Measurements from ENCODE around the gene ABCD2.

The ABCD2 gene

DNA sequence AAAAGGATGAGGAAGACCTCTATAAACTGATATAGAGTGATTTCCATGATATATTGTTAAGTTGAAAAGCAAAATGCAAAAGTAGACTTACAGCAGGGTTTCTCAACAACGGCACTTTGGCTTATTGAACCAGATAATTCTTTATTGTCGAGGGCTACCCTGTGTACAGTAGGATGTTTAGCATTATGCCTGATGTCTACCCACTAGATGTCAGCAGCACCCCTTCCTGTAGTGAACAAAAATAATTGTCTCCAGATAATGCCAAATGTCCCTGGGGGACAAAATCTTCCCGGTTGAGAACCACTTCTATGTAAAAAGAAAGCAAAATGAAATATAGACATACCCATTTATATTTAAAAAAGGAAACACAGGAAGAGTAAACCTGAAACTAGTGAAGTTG lies 32.4 kb downstream of the ABCD2 start:
- H3K4me3 ChIP-seq (replicated peaks; ENCODE audit: insufficient read depth, low read length): no peak overlapping the region

DNA sequence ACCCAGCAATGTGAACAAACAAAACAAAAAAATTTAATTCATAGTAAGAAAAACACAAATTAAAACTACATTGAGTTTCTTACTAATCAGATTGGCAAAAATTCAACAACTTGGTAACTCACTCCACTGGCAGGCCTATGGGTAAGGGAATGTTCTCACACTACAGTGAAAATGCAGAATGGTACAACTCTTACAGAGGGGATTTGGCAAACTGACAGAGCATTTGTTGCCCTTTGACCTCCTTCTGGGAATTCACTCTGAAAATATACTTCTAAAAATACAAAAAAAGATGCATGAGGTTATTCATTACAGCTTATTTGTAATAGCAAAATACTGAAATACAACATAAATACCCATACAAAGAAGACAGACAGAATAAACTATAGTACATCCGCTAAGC lies 32.8 kb downstream of the ABCD2 start:
- DNase-seq (ENCODE audit: low read depth in 1 of 2, low spot score in 1 of 2): no peak
- TF ChIP-seq, protein P1, sequence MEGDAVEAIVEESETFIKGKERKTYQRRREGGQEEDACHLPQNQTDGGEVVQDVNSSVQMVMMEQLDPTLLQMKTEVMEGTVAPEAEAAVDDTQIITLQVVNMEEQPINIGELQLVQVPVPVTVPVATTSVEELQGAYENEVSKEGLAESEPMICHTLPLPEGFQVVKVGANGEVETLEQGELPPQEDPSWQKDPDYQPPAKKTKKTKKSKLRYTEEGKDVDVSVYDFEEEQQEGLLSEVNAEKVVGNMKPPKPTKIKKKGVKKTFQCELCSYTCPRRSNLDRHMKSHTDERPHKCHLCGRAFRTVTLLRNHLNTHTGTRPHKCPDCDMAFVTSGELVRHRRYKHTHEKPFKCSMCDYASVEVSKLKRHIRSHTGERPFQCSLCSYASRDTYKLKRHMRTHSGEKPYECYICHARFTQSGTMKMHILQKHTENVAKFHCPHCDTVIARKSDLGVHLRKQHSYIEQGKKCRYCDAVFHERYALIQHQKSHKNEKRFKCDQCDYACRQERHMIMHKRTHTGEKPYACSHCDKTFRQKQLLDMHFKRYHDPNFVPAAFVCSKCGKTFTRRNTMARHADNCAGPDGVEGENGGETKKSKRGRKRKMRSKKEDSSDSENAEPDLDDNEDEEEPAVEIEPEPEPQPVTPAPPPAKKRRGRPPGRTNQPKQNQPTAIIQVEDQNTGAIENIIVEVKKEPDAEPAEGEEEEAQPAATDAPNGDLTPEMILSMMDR (IDR thresholded peaks at IDR 0.05; ENCODE audit: insufficient read depth, low read length): no peak
- TF ChIP-seq, protein P2, sequence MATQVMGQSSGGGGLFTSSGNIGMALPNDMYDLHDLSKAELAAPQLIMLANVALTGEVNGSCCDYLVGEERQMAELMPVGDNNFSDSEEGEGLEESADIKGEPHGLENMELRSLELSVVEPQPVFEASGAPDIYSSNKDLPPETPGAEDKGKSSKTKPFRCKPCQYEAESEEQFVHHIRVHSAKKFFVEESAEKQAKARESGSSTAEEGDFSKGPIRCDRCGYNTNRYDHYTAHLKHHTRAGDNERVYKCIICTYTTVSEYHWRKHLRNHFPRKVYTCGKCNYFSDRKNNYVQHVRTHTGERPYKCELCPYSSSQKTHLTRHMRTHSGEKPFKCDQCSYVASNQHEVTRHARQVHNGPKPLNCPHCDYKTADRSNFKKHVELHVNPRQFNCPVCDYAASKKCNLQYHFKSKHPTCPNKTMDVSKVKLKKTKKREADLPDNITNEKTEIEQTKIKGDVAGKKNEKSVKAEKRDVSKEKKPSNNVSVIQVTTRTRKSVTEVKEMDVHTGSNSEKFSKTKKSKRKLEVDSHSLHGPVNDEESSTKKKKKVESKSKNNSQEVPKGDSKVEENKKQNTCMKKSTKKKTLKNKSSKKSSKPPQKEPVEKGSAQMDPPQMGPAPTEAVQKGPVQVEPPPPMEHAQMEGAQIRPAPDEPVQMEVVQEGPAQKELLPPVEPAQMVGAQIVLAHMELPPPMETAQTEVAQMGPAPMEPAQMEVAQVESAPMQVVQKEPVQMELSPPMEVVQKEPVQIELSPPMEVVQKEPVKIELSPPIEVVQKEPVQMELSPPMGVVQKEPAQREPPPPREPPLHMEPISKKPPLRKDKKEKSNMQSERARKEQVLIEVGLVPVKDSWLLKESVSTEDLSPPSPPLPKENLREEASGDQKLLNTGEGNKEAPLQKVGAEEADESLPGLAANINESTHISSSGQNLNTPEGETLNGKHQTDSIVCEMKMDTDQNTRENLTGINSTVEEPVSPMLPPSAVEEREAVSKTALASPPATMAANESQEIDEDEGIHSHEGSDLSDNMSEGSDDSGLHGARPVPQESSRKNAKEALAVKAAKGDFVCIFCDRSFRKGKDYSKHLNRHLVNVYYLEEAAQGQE (IDR thresholded peaks at IDR 0.05; ENCODE audit: insufficient replicate concordance, low read depth): no peak
- TF ChIP-seq GABPA (IDR thresholded peaks at IDR 0.05; ENCODE audit: low read depth): no peak
- TF ChIP-seq POLR2AphosphoS5 (IDR thresholded peaks at IDR 0.05; ENCODE audit: low read depth): no peak
- TF ChIP-seq SPI1 (IDR thresholded peaks at IDR 0.05; ENCODE audit: borderline replicate concordance, low read depth): no peak

More for the DNA sequence above, 32.4 kb downstream of the ABCD2 start:
- H3K27me3 ChIP-seq (ENCODE audit: insufficient read depth, poor library complexity, severe bottlenecking): no peaks in the 10 kb centered on the region
- no peak overlapping the region for H3K27ac ChIP-seq (replicated peaks)
- no peak for DNase-seq (ENCODE audit: low read depth in 1 of 2, low spot score in 1 of 2)
- TF ChIP-seq, protein P1 (IDR thresholded peaks at IDR 0.05; ENCODE audit: insufficient read depth, low read length): peak; percentile 15
- no peak for TF ChIP-seq GABPA (IDR thresholded peaks at IDR 0.05; ENCODE audit: low read depth)

DNA sequence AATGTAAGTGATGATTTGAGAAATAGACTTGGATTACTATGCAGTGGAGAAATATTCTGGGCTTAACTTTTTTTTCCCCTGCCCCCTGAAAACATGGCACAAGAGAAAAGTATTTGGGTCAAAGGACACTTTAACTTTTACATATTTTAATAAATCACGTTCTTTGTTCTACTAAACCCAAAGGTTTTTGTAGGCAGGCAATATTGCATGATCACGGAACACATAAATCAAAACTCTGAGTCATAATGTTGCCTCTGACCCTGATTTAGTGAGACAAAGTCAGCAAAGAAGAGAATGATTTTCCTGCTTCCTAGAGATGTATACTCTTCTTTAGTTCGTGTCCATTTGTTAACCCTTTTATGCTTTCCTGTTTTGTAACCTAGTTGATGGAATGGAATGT lies 38.0 kb downstream of the ABCD2 start:
- TF ChIP-seq, protein P1 (IDR thresholded peaks at IDR 0.05; ENCODE audit: insufficient read depth, low read length): no peak
- TF ChIP-seq, protein P2 (IDR thresholded peaks at IDR 0.05; ENCODE audit: insufficient replicate concordance, low read depth): no peak
- TF ChIP-seq SPI1 (IDR thresholded peaks at IDR 0.05; ENCODE audit: borderline replicate concordance, low read depth) (no peak), GABPA (IDR thresholded peaks at IDR 0.05; ENCODE audit: low read depth) (no peak), POLR2AphosphoS5 (IDR thresholded peaks at IDR 0.05; ENCODE audit: low read depth) (no peak)
- Histone ChIP-seq H3K27me3 (ENCODE audit: insufficient read depth, poor library complexity, severe bottlenecking) (no peaks in the 10 kb centered on the region), H3K27ac (replicated peaks) (no peak overlapping the region), H3K4me3 (replicated peaks; ENCODE audit: insufficient read depth, low read length) (no peak overlapping the region)
- DNase-seq (ENCODE audit: low read depth in 1 of 2, low spot score in 1 of 2): no peak

More for the DNA sequence above, 32.8 kb downstream of the ABCD2 start:
- Histone ChIP-seq H3K27me3 (ENCODE audit: insufficient read depth, poor library complexity, severe bottlenecking) (no peaks in the 10 kb centered on the region), H3K4me3 (replicated peaks; ENCODE audit: insufficient read depth, low read length) (no peak overlapping the region), H3K27ac (replicated peaks) (no peak overlapping the region)

DNA sequence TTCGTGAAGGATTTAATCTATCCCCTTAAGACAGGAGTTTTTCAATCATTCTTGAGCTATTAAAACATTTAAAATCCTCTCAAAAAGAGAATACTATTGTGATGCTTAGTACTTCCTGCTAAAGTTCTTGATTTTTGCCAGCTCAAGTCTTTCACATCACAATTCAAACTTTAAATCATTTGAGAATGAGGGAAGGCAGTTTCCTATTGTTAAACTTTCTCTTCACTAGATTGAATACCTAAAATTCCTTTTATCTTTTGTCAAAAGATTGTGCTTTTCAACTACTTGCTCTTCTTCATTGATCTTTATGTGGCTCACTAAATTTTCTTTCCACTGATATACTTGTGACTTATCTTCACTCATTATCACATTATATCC lies 44.1 kb downstream of the ABCD2 start:
- TF ChIP-seq, protein P2 (IDR thresholded peaks at IDR 0.05; ENCODE audit: insufficient replicate concordance, low read depth): no peak
- TF ChIP-seq SPI1 (IDR thresholded peaks at IDR 0.05; ENCODE audit: borderline replicate concordance, low read depth) (no peak), GABPA (IDR thresholded peaks at IDR 0.05; ENCODE audit: low read depth) (no peak), POLR2AphosphoS5 (IDR thresholded peaks at IDR 0.05; ENCODE audit: low read depth) (no peak)
- TF ChIP-seq, protein P1 (IDR thresholded peaks at IDR 0.05; ENCODE audit: insufficient read depth, low read length): no peak
- H3K27me3 ChIP-seq (ENCODE audit: insufficient read depth, poor library complexity, severe bottlenecking): no peaks in the 10 kb centered on the region
- no peak for DNase-seq (ENCODE audit: low read depth in 1 of 2, low spot score in 1 of 2)
- no peak overlapping the region for H3K4me3 ChIP-seq (replicated peaks; ENCODE audit: insufficient read depth, low read length)
- H3K27ac ChIP-seq (replicated peaks): no peak overlapping the region
